Neural progenitor cell (in vitro differentiated cells): ENCODE data around the gene LMBR1.

Experiments
- EZH2phosphoT487 ChIP-seq: fragments of 200-600 bp; sonication (generic); IDR thresholded peaks from 2 replicates; pipeline ENCODE4 v1.6.1; 2017; ENCODE audit warnings: antibody characterized with exemption
- TF ChIP-seq, protein P1 (sequence below): fragments of 200-600 bp; sonication (generic); IDR thresholded peaks from 2 replicates; pipeline ENCODE4 v1.5.1; 2017; ENCODE audit warnings: antibody characterized with exemption, mild to moderate bottlenecking

- TF ChIP-seq, protein P1, sequence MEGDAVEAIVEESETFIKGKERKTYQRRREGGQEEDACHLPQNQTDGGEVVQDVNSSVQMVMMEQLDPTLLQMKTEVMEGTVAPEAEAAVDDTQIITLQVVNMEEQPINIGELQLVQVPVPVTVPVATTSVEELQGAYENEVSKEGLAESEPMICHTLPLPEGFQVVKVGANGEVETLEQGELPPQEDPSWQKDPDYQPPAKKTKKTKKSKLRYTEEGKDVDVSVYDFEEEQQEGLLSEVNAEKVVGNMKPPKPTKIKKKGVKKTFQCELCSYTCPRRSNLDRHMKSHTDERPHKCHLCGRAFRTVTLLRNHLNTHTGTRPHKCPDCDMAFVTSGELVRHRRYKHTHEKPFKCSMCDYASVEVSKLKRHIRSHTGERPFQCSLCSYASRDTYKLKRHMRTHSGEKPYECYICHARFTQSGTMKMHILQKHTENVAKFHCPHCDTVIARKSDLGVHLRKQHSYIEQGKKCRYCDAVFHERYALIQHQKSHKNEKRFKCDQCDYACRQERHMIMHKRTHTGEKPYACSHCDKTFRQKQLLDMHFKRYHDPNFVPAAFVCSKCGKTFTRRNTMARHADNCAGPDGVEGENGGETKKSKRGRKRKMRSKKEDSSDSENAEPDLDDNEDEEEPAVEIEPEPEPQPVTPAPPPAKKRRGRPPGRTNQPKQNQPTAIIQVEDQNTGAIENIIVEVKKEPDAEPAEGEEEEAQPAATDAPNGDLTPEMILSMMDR, result no peak
- no peak for TF ChIP-seq EZH2phosphoT487
Measured at GRCh38 chr7:156790264-156790663, 102.7 kb downstream of the LMBR1 start.
